ENCODE data around the gene CASQ2. TPM values are rescaled to one million over a fixed set of nuclear protein-coding genes. Genes with fewer than 3 reads are reported as not detected.
A peak's percentile ranks its signal among the peaks of the same experiment; 100 is the strongest.

CASQ2 gene
- total RNA-seq, 1 donor from 2014 or later: not detected

DNA sequence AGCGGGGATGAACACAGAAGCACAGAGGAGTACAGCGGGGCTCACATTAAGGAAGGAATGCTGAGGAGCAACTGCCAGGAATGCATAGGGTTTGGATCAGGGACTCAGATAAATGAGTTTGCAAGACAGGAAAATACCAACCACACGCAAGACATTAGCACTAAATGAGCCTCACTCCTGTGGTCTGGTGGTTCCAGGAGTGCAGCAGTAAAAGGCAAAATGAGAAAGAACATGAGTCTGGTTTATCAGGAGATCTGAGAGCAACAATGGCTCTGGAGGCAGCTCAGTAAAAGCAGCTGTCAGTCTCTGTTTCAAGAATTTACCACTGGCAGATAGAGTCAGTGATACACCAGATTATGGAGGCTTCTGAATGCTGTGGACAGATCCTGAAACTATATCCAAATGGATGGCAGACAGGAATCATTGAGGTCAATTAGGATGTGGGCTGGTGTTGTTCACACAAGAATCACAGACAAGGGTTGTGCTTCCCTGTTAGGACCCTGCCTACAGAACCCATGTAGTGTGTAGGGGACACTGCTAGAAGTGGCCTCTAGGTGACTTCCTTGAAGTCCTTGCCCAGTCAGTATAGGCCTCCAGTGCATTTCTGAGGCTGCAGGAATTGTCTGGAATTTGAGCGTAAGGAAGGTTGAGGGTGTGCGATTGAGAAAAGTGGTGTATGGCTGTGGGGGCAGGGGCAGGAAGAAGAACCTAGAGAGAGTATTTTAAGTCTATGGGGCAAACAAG, 50.3 kb downstream of the CASQ2 start:
- Mint-ChIP-seq H3K9me3 (ENCODE audit: unreplicated experiment) (no peaks in the 10 kb centered on the region), H3K27me3 (ENCODE audit: unreplicated experiment) (peaks cover 2% of the 10 kb centered on the region), H3K36me3 (ENCODE audit: low read depth, unreplicated experiment) (no peaks in the 10 kb centered on the region), H3K4me1 (ENCODE audit: unreplicated experiment) (peaks cover 16% of the 10 kb centered on the region), H3K4me3 (ENCODE audit: unreplicated experiment) (no peak overlapping the region), H3K27ac (ENCODE audit: unreplicated experiment) (no peak overlapping the region)
- no peak for DNase-seq (ENCODE audit: low spot score)
- TF ChIP-seq, protein P1, sequence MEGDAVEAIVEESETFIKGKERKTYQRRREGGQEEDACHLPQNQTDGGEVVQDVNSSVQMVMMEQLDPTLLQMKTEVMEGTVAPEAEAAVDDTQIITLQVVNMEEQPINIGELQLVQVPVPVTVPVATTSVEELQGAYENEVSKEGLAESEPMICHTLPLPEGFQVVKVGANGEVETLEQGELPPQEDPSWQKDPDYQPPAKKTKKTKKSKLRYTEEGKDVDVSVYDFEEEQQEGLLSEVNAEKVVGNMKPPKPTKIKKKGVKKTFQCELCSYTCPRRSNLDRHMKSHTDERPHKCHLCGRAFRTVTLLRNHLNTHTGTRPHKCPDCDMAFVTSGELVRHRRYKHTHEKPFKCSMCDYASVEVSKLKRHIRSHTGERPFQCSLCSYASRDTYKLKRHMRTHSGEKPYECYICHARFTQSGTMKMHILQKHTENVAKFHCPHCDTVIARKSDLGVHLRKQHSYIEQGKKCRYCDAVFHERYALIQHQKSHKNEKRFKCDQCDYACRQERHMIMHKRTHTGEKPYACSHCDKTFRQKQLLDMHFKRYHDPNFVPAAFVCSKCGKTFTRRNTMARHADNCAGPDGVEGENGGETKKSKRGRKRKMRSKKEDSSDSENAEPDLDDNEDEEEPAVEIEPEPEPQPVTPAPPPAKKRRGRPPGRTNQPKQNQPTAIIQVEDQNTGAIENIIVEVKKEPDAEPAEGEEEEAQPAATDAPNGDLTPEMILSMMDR (IDR thresholded peaks at IDR 0.05; ENCODE audit: unreplicated experiment): no peak

DNA sequence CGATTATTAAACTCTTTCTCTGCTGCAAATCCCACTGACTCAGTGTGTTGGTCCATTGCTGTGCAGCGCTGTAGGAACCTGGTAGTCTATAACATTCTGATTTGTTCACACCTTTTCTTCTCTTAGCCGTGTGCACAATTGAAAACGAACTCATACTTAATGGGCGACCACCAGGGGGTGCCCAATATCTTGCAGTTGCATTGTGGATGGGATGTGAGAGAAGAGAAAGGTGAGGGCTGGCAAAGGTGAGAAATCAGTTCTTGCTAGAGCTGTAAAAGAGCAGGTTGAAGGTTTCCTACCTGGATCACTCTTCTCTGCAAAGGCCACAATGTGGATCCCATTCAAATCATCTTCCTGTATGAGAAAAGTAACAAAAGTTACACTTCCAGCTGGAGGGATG, 51.0 kb downstream of the CASQ2 start:
- Mint-ChIP-seq H3K36me3 (ENCODE audit: low read depth, unreplicated experiment) (no peaks in the 10 kb centered on the region), H3K4me3 (ENCODE audit: unreplicated experiment) (no peak overlapping the region), H3K27me3 (ENCODE audit: unreplicated experiment) (peaks cover 2% of the 10 kb centered on the region), H3K27ac (ENCODE audit: unreplicated experiment) (no peak overlapping the region), H3K4me1 (ENCODE audit: unreplicated experiment) (peaks cover 19% of the 10 kb centered on the region), H3K9me3 (ENCODE audit: unreplicated experiment) (no peaks in the 10 kb centered on the region)
- TF ChIP-seq, protein P1 (IDR thresholded peaks at IDR 0.05; ENCODE audit: unreplicated experiment): peak; percentile 86
- peak; percentile 75 for DNase-seq (ENCODE audit: low spot score)

DNA sequence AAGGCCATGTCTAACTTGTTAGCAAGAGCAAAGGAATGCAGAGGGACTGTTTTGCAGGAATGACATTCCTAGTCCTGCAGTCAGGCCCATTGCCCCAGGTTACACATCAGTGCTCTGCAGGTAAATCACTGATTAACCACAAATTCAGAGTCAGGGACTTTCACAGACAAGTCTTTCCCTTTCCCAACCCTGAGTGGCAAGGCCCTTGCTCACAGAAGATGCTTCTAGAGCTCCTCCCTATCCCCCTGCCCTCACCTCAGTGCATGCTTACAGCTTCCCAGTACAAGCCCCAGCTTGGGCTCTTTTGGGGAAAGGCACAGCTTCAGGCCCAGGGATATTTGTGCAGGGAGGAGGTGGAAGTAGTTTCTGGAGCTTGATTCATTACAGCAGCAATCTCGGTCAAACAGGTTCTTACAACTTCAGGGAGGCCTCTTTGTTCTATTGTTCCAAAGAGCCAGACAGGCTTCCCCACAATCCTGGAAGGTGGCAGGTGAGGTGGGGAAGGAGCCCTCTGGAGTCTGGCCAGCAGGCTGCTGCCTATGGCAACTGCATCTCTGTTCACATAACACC, 53.9 kb downstream of the CASQ2 start:
- no peak for DNase-seq (ENCODE audit: low spot score)
- Mint-ChIP-seq H3K9me3 (ENCODE audit: unreplicated experiment) (no peaks in the 10 kb centered on the region), H3K27ac (ENCODE audit: unreplicated experiment) (peak overlapping the region; percentile 22), H3K27me3 (ENCODE audit: unreplicated experiment) (peaks cover 2% of the 10 kb centered on the region), H3K36me3 (ENCODE audit: low read depth, unreplicated experiment) (no peaks in the 10 kb centered on the region), H3K4me1 (ENCODE audit: unreplicated experiment) (peaks cover 19% of the 10 kb centered on the region), H3K4me3 (ENCODE audit: unreplicated experiment) (no peak overlapping the region)
- TF ChIP-seq, protein P1 (IDR thresholded peaks at IDR 0.05; ENCODE audit: unreplicated experiment): no peak

DNA sequence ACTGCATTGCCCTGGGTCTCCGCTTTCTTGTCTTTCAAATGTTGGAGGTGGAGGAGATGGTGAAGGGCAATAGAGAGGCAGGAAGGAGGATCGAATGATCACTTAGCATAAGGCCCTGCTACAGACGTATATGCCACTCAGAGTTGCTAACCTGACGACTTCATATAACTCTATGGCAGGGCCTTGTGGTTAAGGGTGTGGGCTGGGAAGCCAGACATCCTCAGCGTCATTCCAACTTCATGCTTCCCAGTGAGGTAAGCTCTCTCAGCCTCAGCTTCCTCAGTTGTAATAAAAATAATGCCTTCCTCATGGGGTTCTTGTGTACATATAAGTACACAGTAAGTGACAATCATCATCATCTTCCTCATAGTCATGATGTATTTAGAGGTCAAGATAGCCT, 54.6 kb downstream of the CASQ2 start:
- H3K27ac Mint-ChIP-seq (ENCODE audit: unreplicated experiment): no peak overlapping the region

More for the DNA sequence above, 54.6 kb downstream of the CASQ2 start:
- TF ChIP-seq, protein P1 (IDR thresholded peaks at IDR 0.05; ENCODE audit: unreplicated experiment): no peak
- DNase-seq (ENCODE audit: low spot score): no peak
- Mint-ChIP-seq H3K4me1 (ENCODE audit: unreplicated experiment) (peaks cover 19% of the 10 kb centered on the region), H3K36me3 (ENCODE audit: low read depth, unreplicated experiment) (no peaks in the 10 kb centered on the region), H3K4me3 (ENCODE audit: unreplicated experiment) (no peak overlapping the region), H3K9me3 (ENCODE audit: unreplicated experiment) (no peaks in the 10 kb centered on the region), H3K27me3 (ENCODE audit: unreplicated experiment) (peaks cover 2% of the 10 kb centered on the region)

All from endothelial cell (in vitro differentiated cells).